Stimulated activated CD8-positive, alpha-beta memory T cell treated with anti-CD3 and anti-CD28 coated beads, Interleukin-7, amount 100 ng/mL, for 24 hours (primary cell): Measurements from ENCODE around the gene KCNIP1.
"Not testable (repeated sequence)": the region's sequence is repeated elsewhere in the genome, so short reads cannot be mapped to it uniquely, and the experiment has no call there.

ENCODE experiments used
- DNase-seq: peaks from one replicate; pipeline ENCODE4 v3.0.0-alpha.2; 2020; ENCODE audit warnings: low read depth

Gene KCNIP1

DNA sequence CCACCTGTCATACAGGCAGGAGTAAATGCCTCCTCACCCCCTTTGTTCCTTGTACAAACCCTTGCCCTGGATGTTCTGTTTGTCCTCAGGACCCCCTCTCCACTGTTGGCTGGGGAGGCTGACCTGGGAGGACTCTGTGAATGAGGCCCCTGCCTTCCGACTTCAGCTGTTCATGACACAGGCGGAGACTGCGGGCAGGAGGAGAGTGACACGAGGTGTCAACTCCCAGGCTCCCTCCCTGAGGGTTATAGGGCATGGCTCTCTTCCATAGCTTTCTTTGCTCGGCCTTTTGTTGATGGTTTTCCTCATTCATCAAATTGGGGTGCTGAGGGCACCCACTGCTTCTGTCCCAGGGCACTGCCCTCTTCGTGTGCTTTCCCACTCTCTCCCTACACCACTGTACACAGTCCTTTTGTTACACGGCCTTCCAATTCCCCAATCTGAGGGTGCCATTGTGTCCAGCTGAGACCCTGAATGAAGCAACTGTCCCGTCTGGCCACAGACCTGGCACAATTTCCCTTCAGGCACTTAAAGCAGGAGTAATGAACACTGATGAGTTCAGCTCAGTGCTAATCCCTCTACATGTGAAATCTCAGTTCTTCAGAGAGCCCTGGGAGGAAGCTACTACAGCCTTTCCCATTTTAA is 33.8 kb downstream of the KCNIP1 start:
- no peak for DNase-seq

DNA sequence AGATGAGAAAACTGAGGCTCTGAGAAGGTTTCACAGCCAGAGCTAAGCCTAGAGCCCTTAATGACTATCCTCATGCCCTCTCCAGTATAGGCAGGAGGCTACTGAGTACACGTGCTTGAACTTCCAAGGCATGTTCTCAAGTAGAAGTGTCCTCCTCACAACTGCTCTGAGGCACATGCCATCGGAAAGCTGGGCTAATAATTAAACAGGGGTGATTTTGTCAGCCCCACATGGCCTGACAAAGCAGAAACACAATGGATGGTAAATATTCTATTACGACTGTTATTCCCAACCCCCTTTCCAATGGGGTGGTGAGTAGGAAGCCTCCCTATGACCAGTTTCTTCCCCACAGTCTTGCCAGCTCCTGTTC is 34.3 kb downstream of the KCNIP1 start:
- DNase-seq, result no peak

DNA sequence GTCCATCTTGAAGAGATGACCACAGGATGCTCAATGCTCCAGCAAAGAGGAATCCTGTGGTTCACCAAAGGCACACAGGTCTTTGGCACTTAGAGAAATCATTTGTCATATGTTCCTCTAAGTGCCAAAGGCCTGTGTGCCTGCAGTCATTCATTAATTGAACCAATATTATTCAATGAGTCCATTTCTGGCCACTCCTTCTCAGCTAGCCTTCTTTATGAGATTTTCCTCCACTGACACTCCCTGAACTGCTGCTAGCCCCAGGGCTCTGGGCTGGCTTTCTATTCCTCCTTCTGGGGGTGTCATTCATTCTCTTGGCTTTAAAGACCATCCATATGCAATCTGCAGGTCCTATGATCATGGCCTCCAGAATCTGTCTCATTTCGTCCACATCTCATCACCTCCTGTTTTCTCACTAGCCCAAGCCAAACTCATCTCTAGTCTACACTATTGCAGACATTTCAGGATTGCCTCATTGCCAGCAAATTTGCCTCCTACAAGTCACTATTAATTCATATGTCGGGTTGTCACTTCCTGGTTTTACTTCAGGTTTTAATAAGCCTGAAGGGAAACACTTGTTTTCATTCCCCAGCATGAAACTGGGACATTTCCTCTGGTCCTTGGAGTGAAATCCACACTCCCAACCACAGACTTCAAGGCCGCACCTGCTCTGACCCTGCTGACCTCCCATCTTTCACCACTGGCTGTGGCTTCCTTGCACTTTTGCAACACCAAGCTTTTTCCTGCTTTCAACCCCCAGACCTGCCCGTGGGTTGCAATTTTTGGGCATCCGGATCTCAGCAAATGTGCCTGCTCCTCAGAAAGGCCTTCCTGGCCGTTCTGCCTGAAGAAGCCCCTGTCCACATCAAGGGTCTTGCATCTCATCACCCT is 35.1 kb downstream of the KCNIP1 start:
- DNase-seq, result no peak

DNA sequence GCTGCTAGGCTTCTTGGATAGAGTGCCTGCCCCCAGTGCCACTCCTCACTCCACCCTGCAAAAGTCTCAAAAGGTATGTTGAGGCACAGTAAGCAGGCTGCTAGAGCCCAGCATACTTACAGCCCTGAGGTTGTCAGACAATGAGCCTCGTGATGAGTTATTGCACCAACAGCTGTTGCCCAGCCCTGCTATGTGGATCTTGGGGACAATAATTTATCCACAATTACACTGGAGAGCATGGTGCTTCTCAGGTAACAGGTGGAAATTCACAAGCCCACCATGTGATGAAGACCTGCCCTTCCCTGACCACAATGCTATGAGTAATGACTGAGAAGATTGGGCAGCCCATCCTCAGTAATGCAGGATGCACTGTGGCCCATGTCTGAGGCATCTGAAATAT is 36.5 kb downstream of the KCNIP1 start:
- no peak for DNase-seq

DNA sequence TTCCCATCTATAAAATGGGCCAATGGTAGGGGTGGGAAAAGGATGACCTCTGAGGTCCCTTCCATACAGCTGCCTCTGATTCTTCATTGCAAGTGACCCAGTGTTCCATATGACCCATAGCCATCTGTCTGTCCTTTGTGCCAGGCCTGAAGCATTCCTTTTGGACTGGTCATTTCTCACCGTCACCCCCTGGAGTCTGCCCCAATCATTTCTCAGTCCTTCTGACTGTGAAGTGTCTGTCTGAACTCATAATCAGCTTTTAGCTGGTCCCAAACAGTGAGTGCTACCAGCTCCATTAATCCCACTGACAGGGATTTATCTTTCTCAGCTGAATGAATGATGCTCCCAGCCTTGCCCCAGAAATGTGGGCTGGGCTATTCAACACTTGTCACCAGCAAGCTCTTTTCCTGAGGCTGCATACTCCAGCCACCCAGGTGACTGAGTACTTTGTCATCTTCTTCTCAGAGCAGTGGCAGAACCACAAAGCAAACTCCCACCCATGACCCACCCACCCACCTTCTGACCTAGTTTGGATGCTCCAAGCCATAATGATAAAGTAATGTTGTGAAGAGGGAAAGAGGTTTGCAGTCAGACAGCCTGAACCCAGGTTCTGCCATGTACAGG is 37.4 kb downstream of the KCNIP1 start:
- no peak for DNase-seq

DNA sequence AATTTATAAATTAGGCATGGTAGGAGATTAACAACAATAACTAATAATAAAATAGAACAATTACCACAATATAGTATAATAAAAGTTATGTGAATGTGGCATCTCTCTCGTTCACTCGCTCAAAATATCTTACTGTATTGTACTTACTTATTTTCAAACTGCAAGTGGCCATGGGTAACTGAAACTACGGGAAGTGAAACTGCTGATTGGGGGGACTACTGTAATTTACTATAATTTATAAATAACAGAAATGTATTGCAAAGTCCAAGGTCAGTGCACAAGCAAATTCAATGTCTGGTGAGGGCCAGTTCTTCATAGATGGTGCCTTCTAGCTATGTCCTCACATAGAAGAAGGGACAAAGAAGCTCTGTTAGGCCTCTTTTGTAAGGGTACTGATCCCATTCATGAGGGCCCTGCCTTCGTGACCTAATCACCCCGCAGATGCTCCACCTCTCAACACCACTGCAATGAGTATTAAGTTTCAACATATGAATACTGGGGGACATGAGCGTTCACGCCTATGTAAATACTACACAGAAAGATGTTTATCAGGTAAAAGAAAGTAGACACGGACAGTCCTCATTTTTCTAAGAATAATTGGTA is 39.0 kb downstream of the KCNIP1 start:
- no peak for DNase-seq

DNA sequence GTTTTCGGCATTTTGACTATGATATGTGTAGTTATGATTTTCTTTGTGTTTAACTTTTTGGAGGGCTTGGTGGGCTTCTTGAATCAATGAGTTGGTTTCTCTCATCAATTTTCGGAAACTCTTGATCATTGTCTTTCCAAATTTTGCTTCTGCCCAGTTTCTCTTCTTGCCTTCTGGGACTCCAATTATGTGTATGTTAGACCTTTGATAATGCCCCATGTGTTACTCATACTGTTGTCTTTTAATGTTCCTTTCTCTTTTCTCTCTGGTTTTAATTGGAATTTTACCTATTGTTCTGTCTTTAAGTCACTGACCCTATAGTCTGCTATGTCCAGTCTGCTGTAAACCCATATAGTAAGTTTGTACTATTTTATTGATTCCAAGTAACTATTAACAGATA is 41.5 kb downstream of the KCNIP1 start:
- DNase-seq, result no peak

DNA sequence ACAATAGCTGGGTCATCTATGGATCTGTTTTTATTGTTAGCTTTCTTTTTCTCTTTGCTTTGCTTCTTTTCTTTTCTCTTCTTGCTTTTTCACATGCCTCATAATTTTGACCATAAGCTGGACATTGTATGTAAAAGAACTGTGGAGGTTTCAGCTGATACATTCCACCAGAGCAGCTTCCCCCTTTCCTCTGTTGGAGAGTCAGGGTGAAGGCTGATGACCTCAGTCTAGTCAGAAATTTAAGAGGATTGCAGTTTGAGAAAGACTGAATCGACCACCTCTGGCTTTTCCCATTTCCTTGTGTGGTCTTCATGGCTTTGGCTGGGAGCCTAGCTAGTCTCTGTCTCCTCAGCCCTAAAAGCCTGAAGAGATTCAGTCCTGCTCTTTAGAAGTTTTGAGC is 42.0 kb downstream of the KCNIP1 start:
- DNase-seq, result no peak

DNA sequence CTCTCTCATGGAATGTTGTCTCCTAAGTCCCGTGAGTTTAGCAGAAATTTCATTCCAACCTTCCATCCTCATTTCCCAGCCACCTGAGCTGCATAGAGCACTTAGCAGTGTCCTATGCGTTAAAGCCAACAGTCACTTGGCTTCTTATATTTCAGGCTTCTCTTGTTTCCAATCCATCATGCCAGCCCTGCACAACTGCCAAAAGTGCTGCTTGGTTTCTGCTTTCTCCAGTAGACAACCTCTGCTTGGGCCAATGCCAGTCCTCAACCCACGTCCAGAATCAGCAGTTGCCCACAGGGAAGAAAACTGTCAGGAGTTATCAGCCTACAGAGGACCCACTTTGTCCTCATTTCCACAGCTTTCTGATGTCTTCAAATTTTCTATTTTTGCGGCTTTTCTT is 42.5 kb downstream of the KCNIP1 start:
- no peak for DNase-seq

DNA sequence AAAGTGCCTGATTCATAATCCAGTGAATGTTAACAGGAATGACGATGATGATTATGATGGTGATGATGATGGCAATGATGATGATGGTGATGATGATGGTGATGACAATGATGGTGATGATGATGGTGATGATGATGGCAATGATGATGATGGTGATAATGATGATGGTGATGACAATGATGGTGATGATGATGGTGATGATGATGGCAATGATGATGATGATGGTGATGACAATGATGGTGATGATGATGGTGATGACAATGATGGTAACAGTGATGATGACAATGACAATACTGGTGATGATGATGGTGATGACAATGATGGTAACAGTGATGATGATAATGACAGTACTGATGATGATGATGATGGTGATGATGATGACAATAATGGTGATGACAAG is 46.6 kb downstream of the KCNIP1 start:
- not testable (repeated sequence) for DNase-seq

DNA sequence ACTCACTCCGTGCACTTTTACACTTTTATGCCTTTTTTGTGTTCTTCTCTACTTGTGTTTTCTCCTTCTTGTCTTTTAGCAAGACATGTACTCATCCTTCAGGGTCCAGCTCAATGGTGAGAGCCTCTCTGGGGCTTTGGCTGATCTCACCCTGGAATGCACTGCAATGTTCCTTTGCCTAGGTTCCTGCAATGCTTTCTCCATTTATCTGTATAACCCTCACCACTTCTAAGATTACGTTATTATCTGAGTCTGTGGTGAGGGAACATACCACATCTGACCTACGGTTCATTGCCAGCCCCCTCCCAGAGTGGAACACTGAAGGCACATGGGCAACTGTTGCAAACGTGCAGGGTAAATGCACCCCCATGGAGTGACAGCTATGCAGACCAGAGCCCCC is 47.3 kb downstream of the KCNIP1 start:
- no peak for DNase-seq

DNA sequence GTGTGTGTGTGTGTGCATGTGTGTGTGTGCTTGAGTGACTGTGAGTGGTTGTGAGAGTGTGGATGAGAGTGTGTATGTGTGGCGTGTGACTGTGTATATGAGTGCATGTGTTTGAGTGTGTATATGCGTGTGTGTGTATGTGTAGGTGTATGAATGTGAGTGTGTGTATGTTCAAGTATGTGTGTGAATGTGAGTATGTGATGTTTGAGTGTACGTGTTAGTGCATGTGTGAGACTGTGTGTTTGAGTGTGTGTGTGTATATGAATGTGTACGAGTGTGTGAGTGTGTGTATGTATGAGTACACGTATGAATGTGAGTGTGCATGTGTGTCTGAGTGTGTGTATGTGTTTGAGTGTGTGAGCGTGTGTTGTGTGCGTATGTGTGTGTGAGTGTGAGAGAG is 47.8 kb downstream of the KCNIP1 start:
- DNase-seq, result no peak

DNA sequence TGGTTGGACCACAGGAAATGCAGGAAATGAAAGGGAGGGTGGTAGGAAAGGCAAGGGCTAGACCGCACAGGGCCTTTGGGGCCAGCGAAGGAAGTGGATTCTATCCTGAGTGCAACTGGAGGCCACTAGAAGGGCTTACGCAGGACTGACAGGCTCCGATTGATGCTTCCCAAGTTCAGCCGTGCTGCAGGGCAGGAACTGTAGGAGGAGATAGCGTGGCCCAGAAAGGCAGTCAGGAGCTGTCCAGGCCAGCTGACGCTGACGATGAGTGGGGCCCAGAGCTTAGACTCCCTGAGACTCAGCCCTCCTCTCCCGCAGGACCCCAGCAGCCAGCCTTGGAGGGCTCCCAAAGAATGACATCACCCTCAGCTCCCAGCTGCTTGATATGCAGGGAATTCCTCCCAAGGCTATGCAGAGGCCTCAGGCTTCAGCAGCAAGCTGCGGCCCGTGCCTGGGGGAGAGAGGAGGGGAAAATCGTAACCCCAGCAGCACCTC is 48.8 kb downstream of the KCNIP1 start:
- DNase-seq, result no peak

DNA sequence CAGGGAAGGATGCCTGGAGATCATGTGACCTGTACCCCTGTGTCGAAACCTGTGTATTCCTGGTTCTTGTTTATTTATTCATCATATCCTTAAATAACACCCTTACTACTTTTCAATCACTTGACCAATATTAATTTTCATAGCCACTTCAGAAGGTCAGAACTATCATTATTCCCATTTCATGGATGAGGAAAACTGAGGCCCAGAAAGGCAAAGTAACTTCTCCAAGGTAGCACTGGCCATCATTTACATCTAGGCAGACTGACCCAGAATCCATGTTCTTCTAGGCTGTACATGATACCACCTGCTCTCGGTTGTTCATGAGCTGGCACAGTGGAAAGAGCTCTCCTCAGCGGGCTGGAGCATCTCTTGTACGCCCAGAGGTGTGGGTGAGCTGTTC is 49.4 kb downstream of the KCNIP1 start:
- no peak for DNase-seq

DNA sequence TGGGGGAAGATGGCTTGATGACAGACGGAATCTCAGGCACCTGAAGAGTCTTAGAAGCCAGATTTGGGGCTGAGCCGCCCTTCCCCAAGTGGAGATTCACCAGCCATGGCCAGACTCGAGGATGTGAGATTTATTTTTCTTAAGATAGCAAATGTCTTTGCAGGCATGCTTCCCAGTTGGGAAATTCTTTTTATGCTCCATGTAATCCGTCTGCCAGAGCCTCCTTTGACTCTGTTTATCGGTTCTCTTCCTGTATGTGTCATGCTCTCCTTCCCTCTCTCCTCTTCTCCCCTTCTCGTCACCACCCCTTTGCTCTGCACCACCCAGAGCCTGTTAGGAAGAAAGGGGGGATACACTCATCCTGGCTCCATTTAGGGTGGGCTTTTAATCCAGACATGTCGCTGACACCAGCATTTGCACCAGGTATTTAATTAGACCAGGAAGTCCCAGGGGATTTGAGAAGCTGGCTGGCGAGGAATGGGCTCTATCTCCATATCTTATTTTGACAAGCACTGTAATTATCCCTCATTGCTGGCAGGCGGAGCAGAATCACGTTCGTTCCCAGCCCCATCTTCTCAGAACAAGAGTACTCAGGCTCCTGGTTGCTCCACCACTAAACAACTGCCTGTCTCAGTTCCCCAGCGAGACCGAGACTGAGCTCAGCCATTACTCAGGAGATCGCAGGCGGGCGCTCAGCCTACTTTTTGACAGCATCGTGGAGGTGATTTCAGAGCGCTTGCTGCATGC is 50.9 kb downstream of the KCNIP1 start:
- DNase-seq, result no peak

DNA sequence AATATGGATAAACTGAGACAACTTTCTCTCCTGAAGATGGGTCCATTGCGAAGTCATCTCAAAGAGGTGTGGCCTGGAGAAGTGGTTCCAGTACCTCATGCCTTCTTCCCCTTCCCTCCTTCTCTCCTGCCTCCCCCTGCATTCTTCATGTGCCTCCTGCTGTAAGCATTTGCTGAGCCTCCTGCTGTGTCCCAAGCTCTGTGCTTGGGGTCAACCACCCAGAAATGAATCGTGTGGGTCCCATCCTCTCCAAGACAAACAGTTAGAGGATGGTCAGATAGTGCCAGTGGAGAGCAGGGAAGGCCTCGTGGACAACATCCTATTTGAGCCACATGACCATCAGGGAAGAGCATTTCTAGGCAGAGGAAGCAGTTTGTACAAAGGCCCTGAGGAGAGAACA is 53.5 kb downstream of the KCNIP1 start:
- DNase-seq, result no peak

DNA sequence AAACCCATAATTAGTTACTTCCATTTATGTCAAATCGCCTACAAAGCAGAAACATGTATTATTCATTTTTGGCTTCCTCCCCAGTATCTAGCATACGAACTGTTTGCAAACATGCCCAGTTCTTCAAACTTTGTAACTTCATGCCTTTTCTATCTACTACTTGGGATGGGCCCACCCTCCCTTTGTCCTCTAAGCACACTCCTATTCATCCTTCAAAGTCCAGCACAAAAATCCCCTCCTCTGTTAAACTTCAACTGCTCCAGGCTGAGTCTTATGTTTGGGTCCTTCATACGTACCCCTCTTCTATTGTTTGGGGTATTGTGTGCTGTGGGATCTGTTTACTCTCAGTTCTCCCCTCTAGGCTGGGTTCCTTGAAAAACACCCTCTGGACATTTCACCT is 55.5 kb downstream of the KCNIP1 start:
- DNase-seq, result no peak

DNA sequence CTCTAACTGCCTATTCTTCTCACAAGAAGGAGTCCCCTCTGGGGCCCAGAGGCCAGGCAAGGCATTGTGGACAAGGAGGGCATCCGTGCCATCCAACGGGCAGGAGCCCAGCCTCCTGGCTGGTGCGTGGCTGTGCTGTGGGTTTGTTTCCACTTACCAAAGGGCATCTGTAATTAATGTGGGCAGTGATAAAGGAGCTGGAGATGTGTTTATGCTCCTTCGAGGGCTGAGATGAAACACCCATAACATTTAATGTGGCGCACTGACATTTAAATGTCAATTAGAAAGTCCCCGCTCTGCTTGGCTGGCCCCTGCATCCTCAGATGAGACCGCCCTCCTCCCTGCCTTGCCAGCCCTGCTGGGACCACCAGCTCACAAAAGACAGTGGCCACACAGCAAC is 57.1 kb downstream of the KCNIP1 start:
- DNase-seq, result no peak

DNA sequence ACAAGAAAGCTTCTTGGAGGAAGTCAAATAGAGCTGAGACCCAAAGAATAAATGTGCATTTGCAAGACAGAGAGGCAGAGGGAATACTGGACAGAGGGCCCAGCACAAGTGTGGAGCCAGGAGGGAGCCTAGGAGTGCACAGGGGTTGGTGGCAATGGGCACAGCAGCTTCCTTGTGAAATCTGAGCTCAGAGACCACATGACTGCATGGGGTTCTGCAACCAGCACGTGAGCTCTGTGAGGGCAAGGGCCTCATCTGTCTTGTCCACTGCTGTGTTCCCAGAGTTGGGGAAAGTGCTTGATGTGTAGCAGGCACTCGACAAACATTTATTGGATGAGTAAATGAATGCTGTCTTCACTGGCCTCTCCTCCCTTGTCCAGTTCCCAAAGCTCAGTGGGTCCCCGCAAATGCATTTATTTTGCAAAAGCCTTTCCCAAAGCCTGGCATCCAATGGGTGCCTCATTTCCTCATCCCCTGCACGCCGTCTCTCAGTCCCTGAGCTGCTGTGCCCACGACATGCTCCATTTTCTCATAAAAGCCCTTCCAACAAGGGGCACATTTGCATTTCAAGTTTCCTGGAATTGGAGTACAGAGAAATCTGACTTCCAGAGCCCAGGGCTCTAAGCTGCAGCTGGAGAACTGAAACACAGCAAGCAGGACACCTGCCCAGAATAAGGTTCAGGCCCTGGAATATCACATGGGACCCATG is 58.5 kb downstream of the KCNIP1 start:
- DNase-seq, result no peak

DNA sequence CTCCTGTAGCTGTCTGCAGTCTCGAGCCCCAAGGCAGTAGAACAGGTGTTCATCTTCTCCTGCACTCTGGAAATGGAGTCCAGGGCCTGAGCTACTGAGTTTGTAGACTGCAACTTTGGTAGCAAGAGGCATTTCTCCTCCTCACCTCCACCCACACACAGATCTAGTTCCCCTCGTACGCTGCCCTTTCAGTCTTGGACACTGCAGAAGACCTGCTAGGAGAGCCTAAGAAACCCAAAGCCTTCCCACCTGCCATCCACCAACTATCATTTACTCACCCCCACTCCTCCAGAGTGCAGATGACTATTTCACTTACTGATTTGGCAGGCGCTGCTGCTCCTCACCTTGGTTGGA is 59.0 kb downstream of the KCNIP1 start:
- no peak for DNase-seq

DNA sequence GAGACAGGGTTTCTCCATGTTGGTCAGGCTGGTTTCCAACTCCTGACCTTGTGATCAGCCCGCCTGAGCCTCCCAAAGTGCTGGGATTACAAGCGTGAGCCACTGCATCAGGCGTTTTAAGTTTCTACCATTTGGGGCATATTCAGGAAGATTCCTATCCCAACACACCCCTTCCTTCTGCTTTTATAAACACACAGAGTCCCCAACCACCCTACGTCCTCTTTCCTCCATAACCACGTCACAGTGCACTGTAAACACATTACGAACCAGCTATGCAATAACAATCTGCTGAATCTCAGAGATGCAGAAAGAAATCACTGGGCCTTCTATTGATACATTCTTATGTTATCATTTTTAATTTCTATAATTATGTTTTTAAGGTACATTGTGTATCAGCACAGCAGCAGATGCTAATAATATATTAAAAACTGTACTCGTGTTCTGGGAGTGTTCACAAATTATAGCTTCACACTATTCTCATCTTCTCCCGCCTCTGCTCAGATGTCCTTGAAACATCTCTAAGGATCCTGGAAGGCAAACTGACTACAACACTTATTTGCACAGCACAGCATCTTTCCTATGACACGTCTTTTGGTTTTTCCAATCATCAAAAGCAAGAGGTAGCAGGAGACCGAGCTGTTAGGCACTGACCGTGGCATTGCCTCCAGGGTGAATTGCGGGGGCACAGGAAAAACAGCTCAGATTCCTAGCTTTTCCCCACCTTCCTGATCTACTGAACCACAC is 60.2 kb downstream of the KCNIP1 start:
- no peak for DNase-seq
